CD4-positive, alpha-beta T cell treated with Interleukin-6 for 4 hours (primary cell): ENCODE data around the gene AMBP.

Experiments used
- DNase-seq: peaks from one replicate; pipeline ENCODE4 v3.0.0-alpha.2; 2020; ENCODE audit warnings: mixed read lengths

The AMBP gene

DNA sequence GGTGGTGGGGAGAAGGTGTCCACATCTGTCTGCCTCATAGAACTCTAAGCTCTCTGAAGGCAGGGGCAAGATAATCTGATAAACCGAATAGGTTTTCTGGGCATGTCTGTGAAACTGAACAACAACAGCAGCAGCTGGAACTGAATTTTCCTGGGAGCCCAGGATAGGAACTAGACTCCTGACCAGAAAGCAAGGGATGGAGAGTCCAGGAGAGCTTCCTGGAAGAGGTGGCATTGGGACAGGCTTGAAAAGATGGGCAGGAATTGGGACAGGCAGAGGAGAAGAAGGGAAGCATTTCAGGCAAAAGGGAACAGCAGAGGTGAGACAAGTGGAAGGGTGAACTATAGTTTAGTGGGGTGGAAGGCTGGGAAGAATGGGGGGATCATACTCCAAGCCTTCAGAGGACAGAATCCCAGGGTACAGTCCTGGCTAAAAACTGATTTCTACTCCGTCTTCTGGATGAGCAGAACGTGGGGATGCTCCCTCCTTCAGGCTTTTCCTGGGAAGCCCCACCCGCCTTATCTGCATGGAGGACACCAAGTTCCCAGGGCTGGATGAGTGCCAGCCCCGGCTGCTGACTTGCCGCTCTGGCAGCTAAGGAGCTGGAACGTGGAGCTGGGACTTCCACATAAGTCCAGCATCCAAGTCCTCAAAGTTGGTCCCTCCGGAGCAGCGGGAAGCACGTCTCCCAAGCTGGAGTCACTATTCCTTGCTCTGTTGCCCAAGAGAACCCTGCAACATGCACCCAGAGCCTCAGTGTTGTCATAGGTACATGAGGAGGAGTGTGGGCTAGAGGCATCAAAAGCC, 34.9 kb upstream of the AMBP start:
- DNase-seq = no peak

DNA sequence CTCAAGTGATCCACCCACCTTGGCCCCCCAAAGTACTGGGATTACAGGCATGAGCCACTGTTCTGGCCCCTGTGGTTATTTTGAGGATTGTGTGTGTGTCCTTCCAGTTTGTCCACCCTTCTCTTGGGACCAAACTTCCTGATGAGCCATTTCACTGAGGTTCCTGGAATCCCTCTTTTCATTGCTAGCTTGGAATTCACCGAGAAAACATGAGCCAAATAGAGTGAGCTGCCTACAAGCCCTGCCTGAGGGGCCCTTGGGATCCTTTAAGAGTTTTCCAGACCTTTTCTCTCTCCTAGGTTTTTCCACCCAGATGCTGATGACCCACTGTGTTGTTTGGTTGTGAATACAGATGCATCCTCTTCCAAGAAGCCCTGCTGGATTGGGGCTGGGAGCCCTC, 34.2 kb upstream of the AMBP start:
- DNase-seq = no peak

DNA sequence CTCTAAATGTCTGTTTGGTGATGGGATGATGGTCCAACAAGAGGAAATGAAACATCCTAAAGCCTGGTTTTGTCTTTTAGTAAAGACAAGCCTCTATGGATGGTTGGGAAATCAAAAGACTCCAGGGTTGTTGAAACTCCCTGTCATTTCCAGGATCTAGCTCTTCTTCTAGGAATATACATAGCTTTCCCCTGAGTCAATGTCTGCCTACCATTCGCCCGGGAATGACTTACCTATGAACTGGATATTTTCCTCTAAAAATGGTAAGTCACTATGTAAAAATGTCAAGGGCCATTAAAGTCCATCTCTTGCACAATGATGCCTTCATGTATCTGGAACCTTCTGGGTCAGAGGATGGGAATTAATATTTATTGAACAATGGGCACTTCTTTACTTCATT, 32.1 kb upstream of the AMBP start:
- DNase-seq = no peak

DNA sequence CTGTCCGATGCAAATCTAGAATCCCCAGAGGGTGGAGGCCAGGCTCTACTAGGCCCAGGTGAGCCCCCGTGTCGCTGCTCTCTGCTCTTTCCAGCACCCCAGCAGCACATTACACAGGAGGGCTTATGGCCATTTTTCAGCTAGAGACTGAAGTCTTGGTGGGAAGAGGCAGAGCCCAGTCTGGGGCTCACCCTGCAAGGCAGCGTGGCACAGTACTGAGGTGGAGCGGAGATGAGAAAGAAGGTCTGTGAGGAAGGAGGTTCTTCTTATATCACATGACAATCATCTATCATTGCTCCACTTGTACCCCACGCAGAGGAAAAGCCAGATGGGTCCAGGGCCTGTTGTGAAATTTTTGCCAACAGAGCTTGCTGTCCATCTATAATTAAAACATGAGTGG, 31.0 kb upstream of the AMBP start:
- DNase-seq = no peak

GRCh38 chr9:114108016-114108833, 30.1 kb upstream of the AMBP start:
- peak; percentile 48 for DNase-seq

DNA sequence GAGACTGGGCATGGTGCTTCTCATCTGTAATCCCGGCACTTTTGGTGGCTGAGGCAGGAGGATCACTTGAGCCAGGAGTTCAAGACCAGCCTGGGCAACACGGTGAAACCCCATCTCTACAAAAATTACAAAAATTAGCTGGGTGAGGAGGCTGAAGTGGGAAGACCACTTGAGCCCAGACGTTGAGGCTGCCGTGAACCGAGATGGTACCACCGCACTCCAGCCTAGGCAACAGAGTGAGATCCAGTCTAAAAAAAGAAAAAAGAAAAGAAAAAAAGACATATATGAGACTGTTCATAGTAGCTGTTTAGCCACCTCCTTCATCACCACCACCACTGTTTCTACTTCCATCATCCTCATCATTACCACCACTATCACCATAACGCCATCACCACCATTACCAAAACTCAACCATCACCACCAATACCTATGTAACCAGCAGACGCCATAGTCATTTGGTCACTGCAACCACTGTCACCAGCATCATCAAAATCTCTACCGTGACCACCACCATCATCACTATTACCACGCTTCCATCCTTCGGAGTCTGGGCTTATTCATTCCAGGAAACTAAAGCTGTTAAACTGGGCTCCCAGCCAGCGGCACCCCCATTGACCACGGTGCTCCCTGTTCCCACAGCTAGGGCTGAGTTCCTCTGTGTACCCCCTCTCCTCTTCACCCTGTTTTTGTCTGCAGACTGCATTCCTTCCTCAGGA, 29.3 kb upstream of the AMBP start:
- DNase-seq = no peak

- no peak for DNase-seq
These were observed 27.1 kb upstream of the AMBP start for GRCh38 chr9:114105236-114105635.

DNA sequence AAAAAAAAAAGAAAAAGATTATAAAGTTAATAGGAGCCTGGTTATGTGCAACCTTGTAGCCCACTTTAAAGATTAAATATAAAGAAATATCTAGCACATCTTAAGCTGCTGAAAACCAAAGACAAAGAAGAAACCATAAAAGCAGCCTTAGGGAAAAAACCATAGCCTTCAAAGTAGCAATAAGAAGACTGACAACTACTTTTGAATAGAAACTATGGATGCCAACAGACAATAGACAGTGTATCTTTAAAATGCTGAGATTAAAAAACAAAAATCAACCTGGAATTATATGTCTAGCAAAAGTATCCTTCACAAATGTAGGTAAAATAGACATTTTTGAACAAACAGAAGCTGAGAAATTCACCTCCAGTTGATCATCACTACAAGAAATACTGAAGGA, 24.4 kb upstream of the AMBP start:
- no peak for DNase-seq

DNA sequence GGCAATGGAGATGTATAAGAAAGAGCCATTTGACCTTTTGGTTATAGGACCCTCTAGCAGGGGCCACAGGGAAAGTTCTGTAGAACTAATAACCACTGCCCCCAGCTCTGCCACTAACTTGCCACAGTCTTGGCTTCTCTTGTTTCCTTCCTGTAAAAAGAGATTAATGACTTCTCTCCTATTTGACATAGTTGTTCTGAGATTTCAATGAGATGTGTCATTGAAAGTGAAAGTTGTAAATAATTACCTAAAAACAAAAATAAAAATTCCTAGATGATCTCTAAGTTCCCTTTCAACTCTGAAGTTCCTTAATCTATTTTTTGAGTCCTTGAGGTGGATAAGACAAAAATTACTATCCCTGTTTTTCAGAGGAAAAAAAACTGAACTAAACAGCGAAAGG, 22.4 kb upstream of the AMBP start:
- no peak for DNase-seq

- no peak for DNase-seq
These were observed 21.7 kb upstream of the AMBP start for GRCh38 chr9:114099669-114100270.

DNA sequence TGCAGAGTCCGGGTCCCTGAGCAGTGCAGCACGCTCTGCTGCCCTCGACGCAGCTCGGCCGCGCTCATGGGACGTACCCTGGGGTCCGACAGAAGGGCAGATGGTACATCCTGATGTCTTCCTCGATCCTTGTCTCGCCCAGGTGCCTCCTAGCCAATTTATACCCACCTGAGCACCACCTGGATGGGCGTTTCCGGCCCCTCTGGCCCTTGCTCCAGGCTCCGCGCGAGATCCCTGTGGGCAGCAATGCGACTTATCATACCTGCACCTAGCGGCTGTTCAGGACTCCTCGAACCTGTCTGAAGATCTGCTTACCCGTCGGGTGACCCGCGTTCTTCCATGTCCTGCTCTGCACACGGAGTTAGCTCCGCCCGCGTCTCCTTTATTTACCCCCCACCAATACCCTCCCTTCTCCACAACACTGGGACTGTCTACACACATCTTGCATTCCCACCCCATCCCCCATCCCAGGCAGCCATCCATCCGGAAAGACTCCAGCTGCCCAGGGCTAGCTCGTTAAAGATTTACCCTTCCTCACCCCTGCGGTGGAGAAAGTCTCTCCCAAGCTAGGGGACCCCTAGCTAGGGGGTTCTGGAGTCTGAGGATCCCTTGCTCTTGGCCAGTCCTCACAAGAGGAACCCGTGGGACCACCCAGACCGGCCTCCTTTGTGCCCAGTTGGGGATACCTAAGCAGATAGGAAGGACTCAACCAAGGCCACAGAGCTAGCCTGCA, 21.0 kb upstream of the AMBP start, which contains the start of gene KIF12:
TSS of gene KIF12 (minus strand) at position 357 of the 733 bp plus-strand sequence. CDS start at position 341, 16 bp downstream.
- no peak for DNase-seq

DNA sequence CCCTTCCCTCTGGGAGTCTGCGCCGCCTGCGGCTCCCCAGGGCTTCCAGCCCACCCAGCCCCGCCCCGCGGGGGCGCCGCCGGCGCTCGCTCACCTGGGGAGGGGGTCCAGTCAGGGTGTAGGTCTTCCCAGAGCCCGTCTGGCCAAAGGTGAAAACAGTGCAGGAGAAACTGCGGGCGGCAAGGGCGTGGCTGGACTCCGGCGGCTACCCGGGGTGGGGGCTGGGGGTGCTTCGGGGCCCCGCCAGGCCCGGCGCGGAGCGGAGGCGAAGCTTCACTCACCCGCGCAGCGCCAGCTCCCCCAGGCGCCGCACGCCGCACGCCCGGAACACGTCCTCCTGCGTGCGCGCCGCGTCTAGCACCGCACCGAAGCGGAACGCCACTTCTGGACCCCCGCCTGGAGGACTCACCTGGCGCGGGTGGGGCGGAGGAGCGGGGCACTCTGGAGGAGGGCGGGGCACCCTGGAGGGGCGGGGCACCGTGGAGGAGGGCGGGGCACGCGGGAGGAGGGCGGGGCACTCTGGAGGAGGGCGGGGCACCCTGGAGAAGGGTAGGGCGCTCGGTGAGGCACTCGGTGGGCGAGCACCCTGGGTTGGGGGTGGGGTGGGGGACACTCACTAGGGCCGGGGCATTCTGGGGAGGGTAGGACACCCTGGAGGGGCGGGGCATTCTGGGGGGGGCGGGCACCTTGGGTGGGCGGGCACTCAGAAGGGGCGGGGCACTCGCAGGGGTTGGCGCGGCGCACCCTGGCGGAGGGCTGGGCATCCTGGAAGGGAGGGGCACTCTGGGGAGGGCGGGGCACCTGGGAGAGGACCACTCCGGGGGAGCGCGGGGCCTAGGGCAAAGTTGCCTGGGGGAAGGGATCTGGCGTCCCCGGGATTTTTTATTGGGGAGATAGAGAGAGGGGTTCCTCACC, 20.2 kb upstream of the AMBP start:
- DNase-seq = peak; percentile 5

- no peak for DNase-seq
These were observed 19.5 kb upstream of the AMBP start for GRCh38 chr9:114097613-114098020.

GRCh38 chr9:114096866-114097612, 18.9 kb upstream of the AMBP start:
- DNase-seq = no peak

DNA sequence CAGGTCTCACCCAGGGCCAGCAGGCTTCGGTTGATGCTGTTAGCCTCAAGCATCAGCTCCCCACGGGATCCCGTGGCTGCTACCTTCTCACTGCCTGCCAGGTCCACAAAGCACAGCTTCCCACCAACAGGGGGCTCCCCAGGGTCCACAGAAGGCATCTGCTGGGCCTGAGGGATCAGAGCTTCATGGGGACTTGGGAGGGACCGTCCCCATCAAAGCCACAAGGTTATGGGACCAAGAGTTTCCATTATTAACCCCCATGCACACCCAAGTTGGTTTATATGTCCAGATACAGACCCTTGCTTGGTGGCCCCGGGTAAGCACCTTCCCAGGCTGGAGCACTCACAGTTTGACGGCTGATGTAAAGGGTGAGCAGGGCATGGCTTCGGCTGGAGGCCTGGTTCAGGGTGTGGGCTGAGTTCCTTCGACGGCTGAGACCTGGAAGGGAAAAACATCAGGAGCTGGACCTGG, 18.0 kb upstream of the AMBP start:
- no peak for DNase-seq

GRCh38 chr9:114094971-114095370, 16.9 kb upstream of the AMBP start:
- DNase-seq = no peak

DNA sequence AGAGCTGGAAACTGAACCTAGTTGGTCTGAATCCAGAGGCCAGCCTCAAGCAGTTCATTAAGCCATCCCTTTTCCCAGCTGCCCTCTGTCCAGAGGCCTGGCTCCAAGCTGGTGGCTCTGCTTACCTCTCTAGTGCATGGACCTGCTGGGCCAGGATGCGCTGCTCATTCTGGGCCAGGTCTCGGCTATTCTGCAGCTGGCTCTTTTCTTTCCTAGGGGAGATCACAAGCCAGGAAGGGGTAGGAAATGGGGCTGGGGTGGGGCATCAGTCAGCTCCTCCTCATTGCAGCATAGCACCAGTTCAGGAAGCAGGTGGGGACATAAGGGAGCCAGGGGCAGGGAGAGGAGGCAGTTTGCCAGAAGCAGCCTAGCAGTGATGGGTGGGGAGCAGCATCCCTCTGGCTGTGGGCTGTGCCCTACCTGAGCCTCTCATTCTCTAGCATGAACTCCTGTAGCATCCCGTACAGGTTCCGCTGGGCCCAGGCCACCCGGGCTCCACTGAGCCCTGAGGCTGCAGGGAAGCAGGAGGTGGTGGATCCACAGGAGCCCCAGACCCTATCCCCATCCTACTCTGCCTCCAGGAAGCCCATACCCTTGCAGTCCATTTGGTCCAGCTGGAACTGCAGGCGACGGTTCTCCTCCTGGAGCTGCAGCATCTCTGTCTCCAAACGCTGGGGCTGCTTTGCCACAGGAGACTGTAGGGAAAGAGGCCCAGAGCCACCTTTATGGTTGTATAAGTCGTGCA, 15.8 kb upstream of the AMBP start:
- no peak for DNase-seq

DNA sequence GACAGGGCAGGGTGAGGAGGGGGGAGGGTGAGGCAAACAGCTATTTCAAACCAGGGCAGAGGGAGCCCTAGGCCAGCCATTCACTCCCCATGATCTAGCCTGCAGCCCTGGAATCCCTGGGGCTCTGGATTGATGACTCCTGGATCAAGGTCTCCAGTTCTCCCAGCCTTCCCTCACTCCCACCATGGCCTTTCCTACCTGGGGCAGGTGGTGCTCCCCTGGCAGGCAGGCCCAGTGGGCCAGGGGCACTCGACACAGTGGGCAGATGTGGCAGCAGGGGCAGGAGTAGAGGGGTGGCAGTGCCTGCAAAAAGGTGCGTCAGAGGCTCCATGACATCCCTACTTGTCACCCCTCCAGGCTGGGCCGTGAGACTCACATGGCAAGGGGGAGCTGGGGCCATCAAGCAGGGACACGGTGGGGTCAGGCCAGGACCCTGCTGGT, 15.0 kb upstream of the AMBP start:
- no peak for DNase-seq

GRCh38 chr9:114092336-114092735, 14.2 kb upstream of the AMBP start:
- no peak for DNase-seq
